K562 (cell line): Measurements from ENCODE around the gene SENP7. TPM values are rescaled to one million over a fixed set of nuclear protein-coding genes. Genes with fewer than 3 reads are reported as not detected.

Experiments
- ATAC-seq: fragments of 200-7000 bp; cut with Tn5 transposase; 3 replicates; pipeline ENCODE4 v1.9.1; 2020; ENCODE audit warnings: moderate library complexity
- BruUV-seq: library from RNA; stranded (reverse); fragments of 400-500 nt; replicated peaks from 2 replicates; lab custom pipeline; 2021; lab: Mats Ljungman, UMichigan
- CTCF ChIA-PET: fragments of 300-600 bp; formaldehyde crosslinking; extraction: SDS; loops from one replicate; lab custom pipeline; 2021; ENCODE audit warnings: low intra/inter-chr PET ratio; lab: Yijun Ruan, JAX
- POLR2A ChIA-PET: fragments of 300-600, 350-650 bp; sonication (Branson Sonifier 250); formaldehyde crosslinking; extraction: SDS; loops from one replicate; lab custom pipeline; 2021; ENCODE audit warnings: antibody characterized with exemption, inconsistent platforms; lab: Yijun Ruan, JAX
- DNase-seq, 4 experiments: peaks; one replicate each; pipeline versions ENCODE4 v3.0.0 to v3.0.0-alpha.2; 2011 to 2018; ENCODE audit warnings: low spot score in 3 of 4, mixed read lengths in 3 of 4; ENCODE audit errors: extremely low read depth in 1 of 4
- FAIRE-seq: peaks from 2 replicates; lab custom pipeline; 2011; peaks lifted over from hg19 to GRCh38; lab: Jason Lieb, UNC
- H2AFZ ChIP-seq: 2 replicates; pipeline ENCODE4 v1.6.0; 2011; ENCODE audit warnings: low read depth, low read length, control low read depth, inconsistent platforms
- H3K27ac ChIP-seq: fragments of 200-600 bp; 3 replicates; pipeline ENCODE4 v1.8.0; 2011; ENCODE audit warnings: low read depth, mild to moderate bottlenecking, control low read depth, inconsistent platforms, low read length, moderate library complexity, mixed read lengths; ENCODE audit errors: extremely low read depth
- H3K27me3 ChIP-seq, 2 experiments: fragments of 300-600 bp in 1 of 2; 2 replicates in 1 of 2; 3 replicates in 1 of 2; pipeline versions ENCODE4 v1.6.0 to v1.8.0; 2011; ENCODE audit warnings: inconsistent platforms in 2 of 2, low read length in 2 of 2, mild to moderate bottlenecking in 1 of 2, mixed read lengths in 1 of 2, moderate library complexity in 1 of 2; ENCODE audit not compliant: control insufficient read depth in 2 of 2, insufficient read depth in 2 of 2
- H3K36me3 ChIP-seq: fragments of 300-600 bp; 3 replicates; pipeline ENCODE4 v1.8.0; 2011; ENCODE audit warnings: mild to moderate bottlenecking, low read length, inconsistent platforms; ENCODE audit not compliant: control insufficient read depth, insufficient read depth
- H3K4me1 ChIP-seq, 2 experiments: fragments of 200-600 bp in 1 of 2; replicated peaks in 1 of 2; 2 replicates in 1 of 2; 3 replicates in 1 of 2; pipeline versions ENCODE4 v1.5.1 to v1.8.0; 2011; ENCODE audit warnings: inconsistent platforms in 2 of 2, low read length in 2 of 2, mild to moderate bottlenecking in 1 of 2, mixed read lengths in 1 of 2, moderate library complexity in 1 of 2; ENCODE audit not compliant: control insufficient read depth in 2 of 2, insufficient read depth in 2 of 2
- H3K4me2 ChIP-seq: 2 replicates; pipeline ENCODE4 v1.6.1; 2011; ENCODE audit warnings: low read length, control low read depth, inconsistent platforms, mixed read lengths; ENCODE audit not compliant: insufficient read depth
- H3K4me3 ChIP-seq: fragments of 200-600 bp; sonication (generic), shearing (Covaris generic); 2 replicates; pipeline ENCODE4 v1.5.1; 2016; ENCODE audit warnings: control low read depth, inconsistent platforms
- H3K79me2 ChIP-seq: fragments of 200-600 bp; 3 replicates; pipeline ENCODE4 v1.8.0; 2011; ENCODE audit warnings: low read length, inconsistent platforms; ENCODE audit not compliant: control insufficient read depth, insufficient read depth
- H3K9ac ChIP-seq, 2 experiments: 2 replicates each; pipeline versions ENCODE4 v1.6.0 to v1.6.1; 2011; ENCODE audit warnings: low read depth in 2 of 2, low read length in 2 of 2, control low read depth in 1 of 2, inconsistent platforms in 1 of 2, mild to moderate bottlenecking in 1 of 2, mixed read lengths in 1 of 2; ENCODE audit not compliant: insufficient read depth in 1 of 2
- H3K9me1 ChIP-seq: one replicate; pipeline ENCODE4 v1.6.0; 2011; ENCODE audit warnings: inconsistent platforms, mild to moderate bottlenecking, low read length, moderate library complexity; ENCODE audit not compliant: control insufficient read depth, insufficient read depth
- H3K9me3 ChIP-seq: replicated peaks from 2 replicates; pipeline ENCODE4 v1.5.1; 2011; ENCODE audit warnings: low read depth, low read length, inconsistent platforms; ENCODE audit not compliant: control insufficient read depth, insufficient read depth
- H4K20me1 ChIP-seq: replicated peaks from 2 replicates; pipeline ENCODE4 v1.6.1; 2011; ENCODE audit warnings: low read length, inconsistent platforms, mixed read lengths; ENCODE audit not compliant: control insufficient read depth, insufficient read depth
- CBFA2T3 ChIP-seq: fragments of 450-650 bp; IDR thresholded peaks from 2 replicates; pipeline ENCODE4 v1.6.1; 2017
- CLOCK ChIP-seq: fragments of 250-450 bp; sonication (Bioruptor Pico); IDR thresholded peaks from 2 replicates; pipeline ENCODE4 v1.4.0; 2020; ENCODE audit warnings: mild to moderate bottlenecking, moderate library complexity, borderline replicate concordance
- ELF2 ChIP-seq: fragments of 250-450 bp; sonication (Bioruptor Pico); IDR thresholded peaks from 2 replicates; pipeline ENCODE4 v1.5.0; 2021; ENCODE audit warnings: mild to moderate bottlenecking
- FOXA3 ChIP-seq, 2 experiments: fragments of 450-650 bp in 1 of 2; sonication (generic) in 1 of 2; formaldehyde crosslinking; IDR thresholded peaks in 1 of 2; conservative IDR thresholded peaks in 1 of 2; 2 replicates each; pipeline versions ENCODE4 v1.4.0 to v1.8.0; 2020 to 2022; ENCODE audit warnings: mild to moderate bottlenecking in 2 of 2, missing genetic modification reagents in 1 of 2
- HDAC8 ChIP-seq: fragments of 450-650 bp; IDR thresholded peaks from 2 replicates; pipeline ENCODE4 v1.6.1; 2016; ENCODE audit warnings: mild to moderate bottlenecking, missing genetic modification characterization, moderate library complexity, missing compliant biosample characterization
- NCOA2 ChIP-seq, 2 experiments: fragments of 450-650 bp; IDR thresholded peaks; 2 replicates each; pipeline ENCODE4 v1.6.1; 2018; ENCODE audit warnings: mild to moderate bottlenecking in 2 of 2, moderate library complexity in 1 of 2; ENCODE audit not compliant: partially characterized antibody in 2 of 2
- SIX5 ChIP-seq, 2 experiments: IDR thresholded peaks; 2 replicates each; pipeline ENCODE4 v1.6.1; 2011; ENCODE audit warnings: low read length in 2 of 2, borderline replicate concordance in 1 of 2, low read depth in 1 of 2, mild to moderate bottlenecking in 1 of 2, moderate library complexity in 1 of 2; ENCODE audit not compliant: insufficient read depth in 1 of 2
- TARDBP ChIP-seq: fragments of 450-650 bp; IDR thresholded peaks from 2 replicates; pipeline ENCODE4 v1.6.1; 2016
- ZBTB9 ChIP-seq: fragments of 450-650 bp; formaldehyde crosslinking; IDR thresholded peaks from 2 replicates; pipeline ENCODE4 v1.4.0; 2020; ENCODE audit warnings: mild to moderate bottlenecking, moderate library complexity
- ZNF586 ChIP-seq: fragments of 450-650 bp; formaldehyde crosslinking; conservative IDR thresholded peaks from 2 replicates; pipeline ENCODE4 v1.4.0; 2020; ENCODE audit warnings: mild to moderate bottlenecking, moderate library complexity
- whole genome bisulfite sequencing: fragments of 100-300 bp; shearing (Covaris generic); methylation state at CpG from one replicate; pipeline ENCODE4 v1.1.6; 2016; ENCODE audit warnings: low coverage, mixed read lengths; ENCODE audit not compliant: insufficient coverage; ENCODE audit errors: missing lambda C conversion rate; 5-methylcytosine and 5-hydroxymethylcytosine counted together
- in situ Hi-C: fragments of 300-500 bp; cut with MboI; formaldehyde crosslinking; loops from 4 replicates; pipeline ENCODE4 v1.15.0; 2018; ENCODE audit warnings: inconsistent platforms, mixed read lengths
- intact Hi-C: fragments of 100-400 bp; cut with micrococcal nuclease; formaldehyde crosslinking; loops from 2 replicates; pipeline ENCODE4 v1.14.2; 2022
- polyA plus RNA-seq, 8 experiments: library from polyadenylated mRNA; depleted of rRNA in 4 of 8; stranded (reverse) in 5 of 8; unstranded in 3 of 8; fragments of >200 nt; fragmentation: Nextera tagmentation in 2 of 8; fragmentation: Illumina TruSeq in 1 of 8; extraction: Ambion mirVana in 2 of 8; extraction: Trizol in 1 of 8; gene quantifications; 2 replicates each; pipeline versions ENCODE4 v1.2.1 to v1.2.3, GENCODE V29; 2011 to 2014; ENCODE audit warnings: inconsistent platforms in 1 of 8, missing spikeins in 1 of 8
- total RNA-seq, 7 experiments: library from RNA; depleted of rRNA in 6 of 7; stranded (reverse); fragments of >200 nt in 6 of 7; fragmentation: Illumina TruSeq in 2 of 7; extraction: Trizol in 2 of 7; gene quantifications; 2 replicates each; pipeline versions ENCODE4 v1.2.1 to v1.2.3, GENCODE V29; 2011 to 2021; ENCODE audit warnings: low replicate concordance in 1 of 7

SENP7 gene
- total and polyA plus RNA-seq, 9 of the 15 experiments (the other 6 are each of a cell fraction or from before 2014, with no cell fraction given) = 4.1 to 21.9 (median 10.7) TPM

GRCh38 chr3:101340591-101340990 is 172.4 kb downstream of the SENP7 start:
- CTCF ChIA-PET = no interaction called here
- Histone ChIP-seq H2AFZ (no peak overlapping the region), H3K36me3 (peaks cover 9% of the 10 kb centered on the region; the same call in 1 of the 3 replicates), H3K27me3 (no peaks in the 10 kb centered on the region), H3K4me2 (no peak overlapping the region), H3K9me1 (no peaks in the 10 kb centered on the region), H3K9me3 (no peaks in the 10 kb centered on the region), H3K9ac (no peak overlapping the region), H3K79me2 (no peaks in the 10 kb centered on the region), H3K27ac (no peak overlapping the region), H3K4me1 (no peaks in the 10 kb centered on the region), H4K20me1 (no peaks in the 10 kb centered on the region), H3K4me3 (no peak overlapping the region)
- DNase-seq (no peak), FAIRE-seq (no peak), ATAC-seq (no peak)
- 50% methylated on average over 2 of the region's 2 CpGs for WGBS
- POLR2A ChIA-PET = interaction anchor here (0.6 kb wide), 1 partner anchor 337 kb away, joined by 3 read pairs; no protein-coding TSS in a partner anchor
- no TSS peak for BruUV-seq
- in situ Hi-C loops (no loop called here), intact Hi-C loops (no loop called here)
- TF ChIP-seq FOXA3 (CRISPR knock-in tag; conservative IDR thresholded peaks at IDR 0.05 in 1 of 2, IDR thresholded peaks at IDR 0.05 in 1 of 2) (no peak), HDAC8 (no peak), ZBTB9 (CRISPR knock-in tag) (no peak), ELF2 (CRISPR knock-in tag) (no peak), SIX5 (IDR thresholded peaks at IDR 0.05; ENCODE audit: borderline replicate concordance in 1 of 2, insufficient read depth in 1 of 2, low read depth in 1 of 2, low read length in 2 of 2) (no peak), NCOA2 (IDR thresholded peaks at IDR 0.05; ENCODE audit: partially characterized antibody in 2 of 2) (no peak), CBFA2T3 (no peak), CLOCK (no peak), ZNF586 (CRISPR knock-in tag) (no peak), TARDBP (no peak)
